K562 (cell line): ENCODE results near the gene GABRB3.

Experiments used
- BHLHE40 ChIP-seq: IDR thresholded peaks from 2 replicates; pipeline ENCODE4 v1.6.1; 2011; ENCODE audit warnings: low read length, improper control_type of control experiment
- E2F1 ChIP-seq: sonication (generic); formaldehyde crosslinking; IDR thresholded peaks from 2 replicates; pipeline ENCODE4 v1.8.1; 2023; ENCODE audit warnings: mild to moderate bottlenecking, missing genetic modification reagents, moderate library complexity
- FOS ChIP-seq: IDR thresholded peaks from 3 replicates; pipeline ENCODE4 v1.6.1; 2011; ENCODE audit not compliant: insufficient read length; ENCODE audit errors: extremely low read depth
- HMG20A ChIP-seq: fragments of 450-650 bp; formaldehyde crosslinking; conservative IDR thresholded peaks from 2 replicates; pipeline ENCODE4 v1.4.0; 2020; ENCODE audit warnings: mild to moderate bottlenecking, mixed read lengths
- L3MBTL2 ChIP-seq: fragments of 450-650 bp; IDR thresholded peaks from 2 replicates; pipeline ENCODE4 v1.6.1; 2016; ENCODE audit warnings: mild to moderate bottlenecking, moderate library complexity
- NCOA2 ChIP-seq, 2 experiments: fragments of 450-650 bp; IDR thresholded peaks; 2 replicates each; pipeline ENCODE4 v1.6.1; 2018; ENCODE audit warnings: mild to moderate bottlenecking in 2 of 2, moderate library complexity in 1 of 2; ENCODE audit not compliant: partially characterized antibody in 2 of 2
- YY1 ChIP-seq, 3 experiments: IDR thresholded peaks; 2 replicates each; pipeline ENCODE4 v1.6.1; 2011; ENCODE audit warnings: low read length in 2 of 3, mild to moderate bottlenecking in 2 of 3, moderate library complexity in 2 of 3, borderline replicate concordance in 1 of 3, control low read depth in 1 of 3, low read depth in 1 of 3; ENCODE audit not compliant: insufficient read depth in 3 of 3, insufficient replicate concordance in 2 of 3, control insufficient read depth in 1 of 3, insufficient read length in 1 of 3; ENCODE audit errors: extremely low read depth in 1 of 3
- ZNF253 ChIP-seq: fragments of 250-450 bp; sonication (Bioruptor Pico); conservative IDR thresholded peaks from 2 replicates; pipeline ENCODE4 v1.6.1; 2021; ENCODE audit warnings: mild to moderate bottlenecking
- ZNF274 ChIP-seq: IDR thresholded peaks from 2 replicates; pipeline ENCODE4 v1.6.1; 2011; ENCODE audit warnings: low read depth, mild to moderate bottlenecking, low read length, moderate library complexity, borderline replicate concordance
- TF ChIP-seq, protein P1 (sequence below): fragments of 150-350 bp; conservative IDR thresholded peaks from 2 replicates; pipeline ENCODE4 v1.6.1; 2014; ENCODE audit warnings: low read length
- TF ChIP-seq, protein P2 (sequence below): fragments of 450-650 bp; IDR thresholded peaks from 2 replicates; pipeline ENCODE4 v1.6.1; 2018; ENCODE audit not compliant: partially characterized antibody

DNA sequence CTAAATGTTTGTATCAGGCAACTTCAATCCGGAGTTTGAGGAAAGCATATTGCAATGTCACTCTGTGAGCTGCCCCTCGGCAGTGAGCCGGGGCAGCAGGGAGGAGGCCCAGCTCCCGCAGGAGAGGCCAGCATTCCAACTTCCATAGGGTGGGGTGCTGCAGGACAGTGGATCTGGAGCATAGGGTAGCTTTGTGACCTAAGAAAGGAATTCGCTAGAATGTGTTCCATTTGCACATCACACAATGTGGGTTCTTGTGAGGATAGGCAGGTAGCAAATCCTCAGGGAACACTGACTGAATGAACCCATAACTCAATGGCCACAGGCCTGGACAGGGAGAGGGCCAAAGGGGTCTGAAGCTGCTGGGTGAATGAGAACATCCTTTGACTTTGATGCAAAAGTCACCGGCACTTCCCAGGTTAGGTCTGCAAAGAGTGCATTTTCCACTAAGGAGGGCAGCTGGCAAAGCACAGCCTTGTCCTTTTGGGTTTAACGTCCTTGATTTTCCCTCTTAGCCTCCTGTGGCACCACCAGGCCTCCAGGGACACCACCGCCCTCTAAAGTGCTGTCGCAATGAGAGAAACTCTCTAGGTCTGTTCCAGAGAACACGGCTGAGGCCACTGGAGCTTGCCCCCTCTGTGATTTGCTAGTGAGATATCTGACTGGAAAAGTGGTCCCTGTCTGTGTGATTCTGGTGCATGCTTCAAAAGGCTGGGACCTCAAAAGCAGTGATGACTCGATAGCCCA is 36.2 kb downstream of the GABRB3 start:
- no peak for TF ChIP-seq ZNF253 (CRISPR knock-in tag)
- TF ChIP-seq, protein P1, sequence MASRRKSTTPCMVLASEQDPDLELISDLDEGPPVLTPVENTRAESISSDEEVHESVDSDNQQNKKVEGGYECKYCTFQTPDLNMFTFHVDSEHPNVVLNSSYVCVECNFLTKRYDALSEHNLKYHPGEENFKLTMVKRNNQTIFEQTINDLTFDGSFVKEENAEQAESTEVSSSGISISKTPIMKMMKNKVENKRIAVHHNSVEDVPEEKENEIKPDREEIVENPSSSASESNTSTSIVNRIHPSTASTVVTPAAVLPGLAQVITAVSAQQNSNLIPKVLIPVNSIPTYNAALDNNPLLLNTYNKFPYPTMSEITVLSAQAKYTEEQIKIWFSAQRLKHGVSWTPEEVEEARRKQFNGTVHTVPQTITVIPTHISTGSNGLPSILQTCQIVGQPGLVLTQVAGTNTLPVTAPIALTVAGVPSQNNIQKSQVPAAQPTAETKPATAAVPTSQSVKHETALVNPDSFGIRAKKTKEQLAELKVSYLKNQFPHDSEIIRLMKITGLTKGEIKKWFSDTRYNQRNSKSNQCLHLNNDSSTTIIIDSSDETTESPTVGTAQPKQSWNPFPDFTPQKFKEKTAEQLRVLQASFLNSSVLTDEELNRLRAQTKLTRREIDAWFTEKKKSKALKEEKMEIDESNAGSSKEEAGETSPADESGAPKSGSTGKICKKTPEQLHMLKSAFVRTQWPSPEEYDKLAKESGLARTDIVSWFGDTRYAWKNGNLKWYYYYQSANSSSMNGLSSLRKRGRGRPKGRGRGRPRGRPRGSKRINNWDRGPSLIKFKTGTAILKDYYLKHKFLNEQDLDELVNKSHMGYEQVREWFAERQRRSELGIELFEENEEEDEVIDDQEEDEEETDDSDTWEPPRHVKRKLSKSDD = no peak
- TF ChIP-seq NCOA2 (IDR thresholded peaks at IDR 0.05; ENCODE audit: partially characterized antibody in 2 of 2) = no peak
- TF ChIP-seq E2F1 = no peak
- TF ChIP-seq HMG20A (CRISPR knock-in tag) = no peak
- no peak for TF ChIP-seq L3MBTL2
- no peak for TF ChIP-seq YY1 (IDR thresholded peaks at IDR 0.05; ENCODE audit: borderline replicate concordance in 1 of 3, control insufficient read depth in 1 of 3, extremely low read depth in 1 of 3, insufficient read depth in 3 of 3, insufficient read length in 1 of 3, insufficient replicate concordance in 2 of 3, low read depth in 1 of 3, low read length in 2 of 3)
- no peak for TF ChIP-seq FOS
- no peak for TF ChIP-seq BHLHE40
- TF ChIP-seq, protein P2, sequence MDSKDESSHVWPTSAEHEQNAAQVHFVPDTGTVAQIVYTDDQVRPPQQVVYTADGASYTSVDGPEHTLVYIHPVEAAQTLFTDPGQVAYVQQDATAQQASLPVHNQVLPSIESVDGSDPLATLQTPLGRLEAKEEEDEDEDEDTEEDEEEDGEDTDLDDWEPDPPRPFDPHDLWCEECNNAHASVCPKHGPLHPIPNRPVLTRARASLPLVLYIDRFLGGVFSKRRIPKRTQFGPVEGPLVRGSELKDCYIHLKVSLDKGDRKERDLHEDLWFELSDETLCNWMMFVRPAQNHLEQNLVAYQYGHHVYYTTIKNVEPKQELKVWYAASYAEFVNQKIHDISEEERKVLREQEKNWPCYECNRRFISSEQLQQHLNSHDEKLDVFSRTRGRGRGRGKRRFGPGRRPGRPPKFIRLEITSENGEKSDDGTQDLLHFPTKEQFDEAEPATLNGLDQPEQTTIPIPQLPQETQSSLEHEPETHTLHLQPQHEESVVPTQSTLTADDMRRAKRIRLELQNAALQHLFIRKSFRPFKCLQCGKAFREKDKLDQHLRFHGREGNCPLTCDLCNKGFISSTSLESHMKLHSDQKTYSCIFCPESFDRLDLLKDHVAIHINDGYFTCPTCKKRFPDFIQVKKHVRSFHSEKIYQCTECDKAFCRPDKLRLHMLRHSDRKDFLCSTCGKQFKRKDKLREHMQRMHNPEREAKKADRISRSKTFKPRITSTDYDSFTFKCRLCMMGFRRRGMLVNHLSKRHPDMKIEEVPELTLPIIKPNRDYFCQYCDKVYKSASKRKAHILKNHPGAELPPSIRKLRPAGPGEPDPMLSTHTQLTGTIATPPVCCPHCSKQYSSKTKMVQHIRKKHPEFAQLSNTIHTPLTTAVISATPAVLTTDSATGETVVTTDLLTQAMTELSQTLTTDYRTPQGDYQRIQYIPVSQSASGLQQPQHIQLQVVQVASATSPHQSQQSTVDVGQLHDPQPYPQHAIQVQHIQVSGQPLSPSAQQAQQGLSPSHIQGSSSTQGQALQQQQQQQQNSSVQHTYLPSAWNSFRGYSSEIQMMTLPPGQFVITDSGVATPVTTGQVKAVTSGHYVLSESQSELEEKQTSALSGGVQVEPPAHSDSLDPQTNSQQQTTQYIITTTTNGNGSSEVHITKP = no peak
- TF ChIP-seq ZNF274 = no peak
